WTC11 (cell line): Measurements from ENCODE around the gene FFAR3. TPM values are rescaled to one million over a fixed set of nuclear protein-coding genes. Genes with fewer than 3 reads are reported as not detected.
"Not testable (repeated sequence)": the region's sequence is repeated elsewhere in the genome, so short reads cannot be mapped to it uniquely, and the experiment has no call there.

ENCODE experiments used
- ATAC-seq: fragments of 200-7000 bp; cut with Tn5 transposase; 2 replicates; pipeline ENCODE4 v1.10.0; 2021; ENCODE audit warnings: mild to moderate bottlenecking, moderate library complexity
- CTCF ChIA-PET: fragments of 300-600 bp; sonication (Branson Sonifier 250); formaldehyde crosslinking; loops from one replicate; lab custom pipeline; 2021; ENCODE audit warnings: antibody characterized with exemption; lab: Charles Lee
- POLR2A ChIA-PET: fragments of 350-600 bp; sonication (Branson Sonifier 250); formaldehyde crosslinking; loops from one replicate; lab custom pipeline; 2021; ENCODE audit warnings: antibody characterized with exemption; lab: Charles Lee
- DNase-seq: peaks from one replicate; pipeline ENCODE4 v3.0.0; 2021; ENCODE audit warnings: low spot score
- H3K27ac Mint-ChIP-seq: 2 replicates; pipeline ENCODE4 v1.8.0; 2021; ENCODE audit warnings: mixed read lengths
- H3K27me3 Mint-ChIP-seq: 2 replicates; pipeline ENCODE4 v1.8.0; 2021; ENCODE audit warnings: low read depth, mild to moderate bottlenecking, moderate library complexity, mixed read lengths
- H3K36me3 Mint-ChIP-seq: 2 replicates; pipeline ENCODE4 v1.8.0; 2021; ENCODE audit warnings: mixed read lengths
- H3K4me1 Mint-ChIP-seq: 2 replicates; pipeline ENCODE4 v1.8.0; 2022; ENCODE audit warnings: mixed read lengths
- H3K4me3 Mint-ChIP-seq: 2 replicates; pipeline ENCODE4 v1.8.0; 2021; ENCODE audit warnings: mild to moderate bottlenecking, moderate library complexity, mixed read lengths
- H3K9me3 Mint-ChIP-seq: 2 replicates; pipeline ENCODE4 v1.8.0; 2021; ENCODE audit warnings: mixed read lengths
- ATF1 ChIP-seq: sonication (generic); formaldehyde crosslinking; IDR thresholded peaks from 2 replicates; pipeline ENCODE4 v1.8.1; 2023; ENCODE audit warnings: mild to moderate bottlenecking, moderate library complexity, missing genetic modification reagents
- ETV6 ChIP-seq: sonication (generic); formaldehyde crosslinking; IDR thresholded peaks from 2 replicates; pipeline ENCODE4 v1.8.1; 2022; ENCODE audit warnings: mild to moderate bottlenecking, missing genetic modification reagents
- FOXP1 ChIP-seq: sonication (generic); formaldehyde crosslinking; IDR thresholded peaks from 2 replicates; pipeline ENCODE4 v1.8.0; 2022; ENCODE audit warnings: missing genetic modification reagents, mild to moderate bottlenecking, moderate library complexity, borderline replicate concordance
- GABPB1 ChIP-seq: sonication (generic); formaldehyde crosslinking; IDR thresholded peaks from 2 replicates; pipeline ENCODE4 v1.8.1; 2023; ENCODE audit warnings: mild to moderate bottlenecking, missing genetic modification reagents
- GRHL2 ChIP-seq: fragments of 250-450 bp; sonication (Bioruptor Pico); IDR thresholded peaks from 2 replicates; pipeline ENCODE4 v1.8.0; 2022; ENCODE audit warnings: mild to moderate bottlenecking, moderate library complexity; ENCODE audit not compliant: insufficient replicate concordance, severe bottlenecking
- JAZF1 ChIP-seq: fragments of 250-450 bp; sonication (Bioruptor Pico); IDR thresholded peaks from 2 replicates; pipeline ENCODE4 v1.9.0; 2021; ENCODE audit warnings: moderate library complexity, mild to moderate bottlenecking, inconsistent platforms
- JUN ChIP-seq: sonication (generic); formaldehyde crosslinking; IDR thresholded peaks from 2 replicates; pipeline ENCODE4 v1.8.0; 2023; ENCODE audit warnings: mild to moderate bottlenecking, missing genetic modification reagents
- KAT7 ChIP-seq: sonication (generic); formaldehyde crosslinking; IDR thresholded peaks from 2 replicates; pipeline ENCODE4 v1.8.1; 2023; ENCODE audit warnings: missing genetic modification reagents, mild to moderate bottlenecking, borderline replicate concordance
- MAX ChIP-seq: sonication (generic); formaldehyde crosslinking; IDR thresholded peaks from 2 replicates; pipeline ENCODE4 v1.8.0; 2022; ENCODE audit warnings: mild to moderate bottlenecking, missing genetic modification reagents
- MXD4 ChIP-seq: fragments of 250-450 bp; sonication (Bioruptor Pico); IDR thresholded peaks from 2 replicates; pipeline ENCODE4 v1.8.0; 2021; ENCODE audit warnings: mild to moderate bottlenecking, moderate library complexity, borderline replicate concordance
- MYBL2 ChIP-seq: sonication (generic); formaldehyde crosslinking; IDR thresholded peaks from 2 replicates; pipeline ENCODE4 v1.8.1; 2023; ENCODE audit warnings: mild to moderate bottlenecking, moderate library complexity, missing genetic modification reagents
- NR1H2 ChIP-seq: sonication (generic); formaldehyde crosslinking; IDR thresholded peaks from 2 replicates; pipeline ENCODE4 v1.9.0; 2021; ENCODE audit warnings: mild to moderate bottlenecking, moderate library complexity, missing genetic modification reagents
- TEAD1 ChIP-seq: sonication (generic); formaldehyde crosslinking; IDR thresholded peaks from 2 replicates; pipeline ENCODE4 v1.8.0; 2022; ENCODE audit warnings: mild to moderate bottlenecking, missing genetic modification reagents
- USF2 ChIP-seq: sonication (generic); formaldehyde crosslinking; IDR thresholded peaks from 2 replicates; pipeline ENCODE4 v1.8.1; 2023; ENCODE audit warnings: mild to moderate bottlenecking, missing genetic modification reagents, moderate library complexity
- ZBTB21 ChIP-seq: sonication (generic); formaldehyde crosslinking; IDR thresholded peaks from 2 replicates; pipeline ENCODE4 v1.8.1; 2023; ENCODE audit warnings: mild to moderate bottlenecking, missing genetic modification reagents, borderline replicate concordance
- total RNA-seq: library from RNA; stranded (reverse); gene quantifications from 3 replicates; pipeline ENCODE4 v1.2.3, GENCODE V29; 2021
- TF ChIP-seq, protein P1 (sequence below): fragments of 250-450 bp; sonication (Bioruptor Pico); IDR thresholded peaks from 2 replicates; pipeline ENCODE4 v1.9.0; 2021; ENCODE audit warnings: mild to moderate bottlenecking
- TF ChIP-seq, protein P2 (sequence below): sonication (generic); formaldehyde crosslinking; IDR thresholded peaks from 2 replicates; pipeline ENCODE4 v1.8.0; 2022; ENCODE audit warnings: mild to moderate bottlenecking, missing genetic modification reagents

FFAR3 gene
- total RNA-seq, 1 experiment from 2014 or later, result not detected

GRCh38 chr19:35400773-35401100 lies 42.5 kb downstream of the FFAR3 start:
- Mint-ChIP-seq H3K4me1 (no peaks in the 10 kb centered on the region), H3K36me3 (no peaks in the 10 kb centered on the region), H3K9me3 (no peaks in the 10 kb centered on the region), H3K4me3 (no peak overlapping the region), H3K27ac (no peak overlapping the region), H3K27me3 (peaks cover under 1% of the 10 kb centered on the region; the same call in 1 of the 2 replicates)
- no peak for TF ChIP-seq ZBTB21 (CRISPR knock-in tag)
- TF ChIP-seq GRHL2 (CRISPR knock-in tag), result no peak
- no peak for TF ChIP-seq MAX (CRISPR knock-in tag)
- TF ChIP-seq JAZF1 (CRISPR knock-in tag), result no peak
- TF ChIP-seq MXD4 (CRISPR knock-in tag), result no peak
- no peak for TF ChIP-seq FOXP1 (CRISPR knock-in tag)
- TF ChIP-seq JUN (CRISPR knock-in tag), result no peak
- TF ChIP-seq ETV6, result no peak
- TF ChIP-seq NR1H2, result no peak
- no peak for TF ChIP-seq MYBL2 (CRISPR knock-in tag)
- TF ChIP-seq TEAD1 (CRISPR knock-in tag), result no peak
- TF ChIP-seq, protein P1, sequence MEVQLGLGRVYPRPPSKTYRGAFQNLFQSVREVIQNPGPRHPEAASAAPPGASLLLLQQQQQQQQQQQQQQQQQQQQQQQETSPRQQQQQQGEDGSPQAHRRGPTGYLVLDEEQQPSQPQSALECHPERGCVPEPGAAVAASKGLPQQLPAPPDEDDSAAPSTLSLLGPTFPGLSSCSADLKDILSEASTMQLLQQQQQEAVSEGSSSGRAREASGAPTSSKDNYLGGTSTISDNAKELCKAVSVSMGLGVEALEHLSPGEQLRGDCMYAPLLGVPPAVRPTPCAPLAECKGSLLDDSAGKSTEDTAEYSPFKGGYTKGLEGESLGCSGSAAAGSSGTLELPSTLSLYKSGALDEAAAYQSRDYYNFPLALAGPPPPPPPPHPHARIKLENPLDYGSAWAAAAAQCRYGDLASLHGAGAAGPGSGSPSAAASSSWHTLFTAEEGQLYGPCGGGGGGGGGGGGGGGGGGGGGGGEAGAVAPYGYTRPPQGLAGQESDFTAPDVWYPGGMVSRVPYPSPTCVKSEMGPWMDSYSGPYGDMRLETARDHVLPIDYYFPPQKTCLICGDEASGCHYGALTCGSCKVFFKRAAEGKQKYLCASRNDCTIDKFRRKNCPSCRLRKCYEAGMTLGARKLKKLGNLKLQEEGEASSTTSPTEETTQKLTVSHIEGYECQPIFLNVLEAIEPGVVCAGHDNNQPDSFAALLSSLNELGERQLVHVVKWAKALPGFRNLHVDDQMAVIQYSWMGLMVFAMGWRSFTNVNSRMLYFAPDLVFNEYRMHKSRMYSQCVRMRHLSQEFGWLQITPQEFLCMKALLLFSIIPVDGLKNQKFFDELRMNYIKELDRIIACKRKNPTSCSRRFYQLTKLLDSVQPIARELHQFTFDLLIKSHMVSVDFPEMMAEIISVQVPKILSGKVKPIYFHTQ (CRISPR knock-in tag), result no peak
- TF ChIP-seq, protein P2, sequence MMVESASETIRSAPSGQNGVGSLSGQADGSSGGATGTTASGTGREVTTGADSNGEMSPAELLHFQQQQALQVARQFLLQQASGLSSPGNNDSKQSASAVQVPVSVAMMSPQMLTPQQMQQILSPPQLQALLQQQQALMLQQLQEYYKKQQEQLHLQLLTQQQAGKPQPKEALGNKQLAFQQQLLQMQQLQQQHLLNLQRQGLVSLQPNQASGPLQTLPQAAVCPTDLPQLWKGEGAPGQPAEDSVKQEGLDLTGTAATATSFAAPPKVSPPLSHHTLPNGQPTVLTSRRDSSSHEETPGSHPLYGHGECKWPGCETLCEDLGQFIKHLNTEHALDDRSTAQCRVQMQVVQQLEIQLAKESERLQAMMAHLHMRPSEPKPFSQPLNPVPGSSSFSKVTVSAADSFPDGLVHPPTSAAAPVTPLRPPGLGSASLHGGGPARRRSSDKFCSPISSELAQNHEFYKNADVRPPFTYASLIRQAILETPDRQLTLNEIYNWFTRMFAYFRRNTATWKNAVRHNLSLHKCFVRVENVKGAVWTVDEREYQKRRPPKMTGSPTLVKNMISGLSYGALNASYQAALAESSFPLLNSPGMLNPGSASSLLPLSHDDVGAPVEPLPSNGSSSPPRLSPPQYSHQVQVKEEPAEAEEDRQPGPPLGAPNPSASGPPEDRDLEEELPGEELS (CRISPR knock-in tag), result no peak
- no peak for TF ChIP-seq GABPB1 (CRISPR knock-in tag)
- TF ChIP-seq ATF1, result no peak
- TF ChIP-seq KAT7 (CRISPR knock-in tag), result no peak
- TF ChIP-seq USF2 (CRISPR knock-in tag), result no peak
- ChIA-PET CTCF (interaction anchor here (1.1 kb wide), 1 partner anchor 94 kb away, joined by 4 read pairs; no protein-coding TSS in a partner anchor), POLR2A (no interaction called here)
- ATAC-seq (no peak), DNase-seq (no peak)

GRCh38 chr19:35401416-35401815 lies 43.2 kb downstream of the FFAR3 start:
- ATAC-seq, H3K9me3 Mint-ChIP-seq, H3K27me3 Mint-ChIP-seq, DNase-seq, H3K4me1 Mint-ChIP-seq, H3K36me3 Mint-ChIP-seq, H3K27ac Mint-ChIP-seq, H3K4me3 Mint-ChIP-seq, POLR2A ChIA-PET: not testable (repeated sequence)
- CTCF ChIA-PET, result interaction anchor here (1.1 kb wide), 1 partner anchor 94 kb away, joined by 4 read pairs; no protein-coding TSS in a partner anchor
